Activated T-cell treated with anti-CD3 and anti-CD28 coated beads, Interleukin-2, amount 50 U/mL, for 4 hours (primary cell): ENCODE measurements around the gene MOCS2. TPM values are rescaled to one million over a fixed set of nuclear protein-coding genes. Genes with fewer than 3 reads are reported as not detected.
A peak's percentile ranks its signal among the peaks of the same experiment; 100 is the strongest.

Source experiments
- ATAC-seq, 2 donors: fragments of 200-7000 bp; cut with Tn5 transposase; one replicate each; pipeline ENCODE4 v1.10.0; 2021
- DNase-seq: peaks from one replicate; pipeline ENCODE4 v3.0.0-alpha.2; 2020
- H3K27me3 Mint-ChIP-seq: one replicate; pipeline ENCODE4 v1.8.0; 2021; ENCODE audit warnings: low read depth, mixed read lengths
- H3K36me3 Mint-ChIP-seq: one replicate; pipeline ENCODE4 v1.8.0; 2022; ENCODE audit warnings: mixed read lengths; ENCODE audit not compliant: insufficient read depth
- H3K4me1 Mint-ChIP-seq: one replicate; pipeline ENCODE4 v1.8.0; 2021; ENCODE audit warnings: low read depth, mixed read lengths
- H3K4me3 Mint-ChIP-seq: one replicate; pipeline ENCODE4 v1.8.0; 2021; ENCODE audit warnings: mild to moderate bottlenecking, moderate library complexity, mixed read lengths
- H3K9me3 Mint-ChIP-seq: one replicate; pipeline ENCODE4 v1.8.0; 2021; ENCODE audit warnings: mixed read lengths
- total RNA-seq, 3 donors: library from RNA; stranded (reverse); gene quantifications; one replicate each; pipeline ENCODE4 v1.2.1, GENCODE V29; 2021

MOCS2 gene
- total RNA-seq, 3 donors from 2014 or later: 24.2 to 25.4 (median 24.5) TPM

- no peak for DNase-seq
- no peak for ATAC-seq
- Mint-ChIP-seq H3K36me3 (no peaks in the 10 kb centered on the region), H3K4me3 (no peak overlapping the region), H3K4me1 (peaks cover 38% of the 10 kb centered on the region), H3K9me3 (no peaks in the 10 kb centered on the region), H3K27me3 (no peaks in the 10 kb centered on the region)
These were observed 24.9 kb downstream of the MOCS2 start for GRCh38 chr5:53084546-53085255.

GRCh38 chr5:53083927-53084326 lies 25.6 kb downstream of the MOCS2 start:
- H3K27me3 Mint-ChIP-seq: no peaks in the 10 kb centered on the region
- H3K4me3 Mint-ChIP-seq: no peak overlapping the region
- ATAC-seq: no peak
- peaks cover 31% of the 10 kb centered on the region for H3K4me1 Mint-ChIP-seq
- DNase-seq: no peak
- no peaks in the 10 kb centered on the region for H3K36me3 Mint-ChIP-seq
- no peaks in the 10 kb centered on the region for H3K9me3 Mint-ChIP-seq

GRCh38 chr5:53080271-53080670 lies 29.3 kb downstream of the MOCS2 start:
- peaks cover 31% of the 10 kb centered on the region for H3K4me1 Mint-ChIP-seq
- H3K4me3 Mint-ChIP-seq: no peak overlapping the region
- ATAC-seq (no peak), DNase-seq (no peak)
- H3K9me3 Mint-ChIP-seq: no peaks in the 10 kb centered on the region
- no peaks in the 10 kb centered on the region for H3K36me3 Mint-ChIP-seq
- H3K27me3 Mint-ChIP-seq: peaks cover under 1% of the 10 kb centered on the region

GRCh38 chr5:53076014-53076583 lies 33.5 kb downstream of the MOCS2 start:
- no peak overlapping the region for H3K4me3 Mint-ChIP-seq
- H3K4me1 Mint-ChIP-seq: peaks cover 7% of the 10 kb centered on the region
- ATAC-seq: no peak
- H3K36me3 Mint-ChIP-seq: no peaks in the 10 kb centered on the region
- no peaks in the 10 kb centered on the region for H3K9me3 Mint-ChIP-seq
- DNase-seq: no peak
- peaks cover 9% of the 10 kb centered on the region for H3K27me3 Mint-ChIP-seq

- peaks cover 11% of the 10 kb centered on the region for H3K4me1 Mint-ChIP-seq
- H3K36me3 Mint-ChIP-seq: no peaks in the 10 kb centered on the region
- ATAC-seq: no peak
- H3K4me3 Mint-ChIP-seq: no peak overlapping the region
- H3K9me3 Mint-ChIP-seq: no peaks in the 10 kb centered on the region
- H3K27me3 Mint-ChIP-seq: peaks cover 9% of the 10 kb centered on the region
- no peak for DNase-seq
These were observed 36.2 kb downstream of the MOCS2 start for GRCh38 chr5:53073348-53073747.

GRCh38 chr5:53071738-53072137 lies 37.8 kb downstream of the MOCS2 start:
- ATAC-seq (no peak), DNase-seq (no peak)
- Mint-ChIP-seq H3K4me1 (peaks cover 11% of the 10 kb centered on the region), H3K4me3 (no peak overlapping the region), H3K27me3 (peaks cover 9% of the 10 kb centered on the region), H3K9me3 (no peaks in the 10 kb centered on the region), H3K36me3 (no peaks in the 10 kb centered on the region)

- Mint-ChIP-seq H3K36me3 (no peaks in the 10 kb centered on the region), H3K27me3 (peaks cover 9% of the 10 kb centered on the region), H3K4me1 (peaks cover 11% of the 10 kb centered on the region), H3K4me3 (no peak overlapping the region), H3K9me3 (no peaks in the 10 kb centered on the region)
- ATAC-seq (no peak), DNase-seq (no peak)
These were observed 38.3 kb downstream of the MOCS2 start for GRCh38 chr5:53071298-53071697.

DNA sequence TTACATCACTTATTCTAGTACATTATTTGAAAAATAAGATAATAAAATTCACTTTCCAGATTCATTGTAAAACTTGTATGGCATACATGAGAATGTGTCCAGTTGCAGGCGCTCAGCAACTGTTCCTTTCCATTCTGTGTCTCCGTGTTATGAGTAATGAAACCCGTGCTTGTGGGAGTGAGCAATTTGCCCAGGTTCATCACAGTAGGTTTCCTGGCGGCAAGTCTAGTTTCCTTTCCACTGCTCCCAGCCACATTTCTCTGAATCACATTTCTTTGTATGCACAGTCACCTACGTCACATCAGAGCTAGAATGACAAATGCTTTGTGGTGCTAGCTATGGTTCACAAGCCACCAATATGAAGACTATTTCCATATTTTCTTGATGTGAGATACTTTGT lies 39.9 kb downstream of the MOCS2 start:
- Mint-ChIP-seq H3K4me3 (no peak overlapping the region), H3K4me1 (peaks cover 11% of the 10 kb centered on the region), H3K9me3 (no peaks in the 10 kb centered on the region), H3K36me3 (no peaks in the 10 kb centered on the region), H3K27me3 (peaks cover 4% of the 10 kb centered on the region)
- peak; percentile 97 to 98 for ATAC-seq
- DNase-seq: peak; percentile 5

GRCh38 chr5:53068291-53068836 lies 41.2 kb downstream of the MOCS2 start:
- DNase-seq (no peak), ATAC-seq (no peak)
- Mint-ChIP-seq H3K27me3 (peaks cover 3% of the 10 kb centered on the region), H3K9me3 (no peaks in the 10 kb centered on the region), H3K36me3 (no peaks in the 10 kb centered on the region), H3K4me1 (peaks cover 11% of the 10 kb centered on the region), H3K4me3 (no peak overlapping the region)

- H3K36me3 Mint-ChIP-seq: no peaks in the 10 kb centered on the region
- no peaks in the 10 kb centered on the region for H3K9me3 Mint-ChIP-seq
- H3K4me1 Mint-ChIP-seq: peaks cover 11% of the 10 kb centered on the region
- ATAC-seq (no peak), DNase-seq (no peak)
- no peaks in the 10 kb centered on the region for H3K27me3 Mint-ChIP-seq
- no peak overlapping the region for H3K4me3 Mint-ChIP-seq
These were observed 41.9 kb downstream of the MOCS2 start for GRCh38 chr5:53067641-53068040.

DNA sequence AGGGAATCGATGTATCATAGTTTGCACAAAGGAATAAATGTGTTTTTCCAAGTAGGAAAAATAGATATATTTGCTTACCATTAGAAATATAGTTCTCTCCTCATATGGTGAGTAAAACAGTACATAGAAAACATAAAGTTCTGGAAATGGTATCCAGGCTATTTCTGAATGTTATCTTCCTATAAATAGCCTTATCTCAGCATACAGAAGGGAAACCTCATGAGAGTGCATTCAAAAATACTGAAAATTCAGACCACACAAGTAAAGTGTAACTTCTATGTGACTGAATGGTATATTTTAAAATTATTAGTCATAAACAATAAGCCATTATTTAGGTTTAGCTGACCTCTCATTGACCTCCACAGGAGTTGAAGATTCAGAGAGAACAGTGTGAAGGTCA lies 43.5 kb downstream of the MOCS2 start:
- peaks cover 11% of the 10 kb centered on the region for H3K4me1 Mint-ChIP-seq
- no peak for ATAC-seq
- DNase-seq: no peak
- no peaks in the 10 kb centered on the region for H3K9me3 Mint-ChIP-seq
- H3K4me3 Mint-ChIP-seq: no peak overlapping the region
- H3K27me3 Mint-ChIP-seq: no peaks in the 10 kb centered on the region
- no peaks in the 10 kb centered on the region for H3K36me3 Mint-ChIP-seq

- Mint-ChIP-seq H3K36me3 (no peaks in the 10 kb centered on the region), H3K4me3 (no peak overlapping the region), H3K9me3 (no peaks in the 10 kb centered on the region), H3K27me3 (peaks cover 5% of the 10 kb centered on the region), H3K4me1 (no peaks in the 10 kb centered on the region)
- ATAC-seq (no peak), DNase-seq (no peak)
These were observed 45.8 kb downstream of the MOCS2 start for GRCh38 chr5:53063791-53064190.

GRCh38 chr5:53063176-53063575 lies 46.4 kb downstream of the MOCS2 start:
- no peaks in the 10 kb centered on the region for H3K9me3 Mint-ChIP-seq
- ATAC-seq (no peak), DNase-seq (no peak)
- peaks cover 5% of the 10 kb centered on the region for H3K27me3 Mint-ChIP-seq
- H3K36me3 Mint-ChIP-seq: no peaks in the 10 kb centered on the region
- no peak overlapping the region for H3K4me3 Mint-ChIP-seq
- H3K4me1 Mint-ChIP-seq: no peaks in the 10 kb centered on the region

GRCh38 chr5:53059281-53059680 lies 50.3 kb downstream of the MOCS2 start:
- H3K27me3 Mint-ChIP-seq: peaks cover 5% of the 10 kb centered on the region
- no peak for DNase-seq

DNA sequence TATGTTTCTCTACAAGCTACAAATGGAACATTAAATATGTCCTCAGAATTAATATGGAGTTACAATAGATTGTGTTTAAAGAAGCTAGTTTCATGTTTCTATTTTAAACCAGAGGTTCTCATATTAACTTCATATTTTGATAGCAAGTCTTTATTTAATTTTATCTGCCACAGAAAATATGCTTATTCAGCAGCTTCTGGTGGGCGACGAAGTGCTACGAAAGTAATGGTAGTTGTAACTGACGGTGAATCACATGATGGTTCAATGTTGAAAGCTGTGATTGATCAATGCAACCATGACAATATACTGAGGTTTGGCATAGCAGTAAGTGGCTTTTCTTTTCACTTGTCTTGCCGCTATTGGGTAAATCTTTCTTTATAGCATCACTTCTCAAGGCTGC lies 54.2 kb downstream of the MOCS2 start:
- Mint-ChIP-seq H3K36me3 (no peaks in the 10 kb centered on the region), H3K4me3 (no peak overlapping the region), H3K27me3 (peaks cover 5% of the 10 kb centered on the region), H3K4me1 (no peaks in the 10 kb centered on the region), H3K9me3 (no peaks in the 10 kb centered on the region)
- DNase-seq (no peak), ATAC-seq (no peak)

More at GRCh38 chr5:53059281-53059680, 50.3 kb downstream of the MOCS2 start:
- no peaks in the 10 kb centered on the region for H3K4me1 Mint-ChIP-seq
- no peaks in the 10 kb centered on the region for H3K36me3 Mint-ChIP-seq
- no peaks in the 10 kb centered on the region for H3K9me3 Mint-ChIP-seq
- no peak overlapping the region for H3K4me3 Mint-ChIP-seq
- ATAC-seq: no peak
